Smooth muscle cell of the brain vasculature (primary cell): ENCODE data around the gene VARS1.
"Not testable (repeated sequence)": the region's sequence is repeated elsewhere in the genome, so short reads cannot be mapped to it uniquely, and the experiment has no call there.

Experiments
- DNase-seq: peaks from one replicate; pipeline ENCODE4 v3.0.0-alpha.2; 2012; ENCODE audit warnings: low read depth, low spot score

Gene VARS1

GRCh38 chr6:31795616-31796298, at the start of gene VARS1:
Gene VARS1, minus strand, starts transcription at chr6:31795752. Its CDS starts 535 bp downstream, at chr6:31795217.
- DNase-seq: peak; percentile 63

GRCh38 chr6:31844507-31844906, 49.0 kb upstream of the VARS1 start:
- no peak for DNase-seq

GRCh38 chr6:31842053-31842452, 46.5 kb upstream of the VARS1 start:
- no peak for DNase-seq

GRCh38 chr6:31839779-31840126, 44.2 kb upstream of the VARS1 start:
- DNase-seq: not testable (repeated sequence)

- no peak for DNase-seq
Measured at GRCh38 chr6:31838968-31839367, 43.4 kb upstream of the VARS1 start.

GRCh38 chr6:31838114-31838553, 42.6 kb upstream of the VARS1 start:
- DNase-seq: not testable (repeated sequence)

GRCh38 chr6:31837369-31838113, 42.0 kb upstream of the VARS1 start:
- no peak for DNase-seq

- no peak for DNase-seq
Measured at GRCh38 chr6:31836474-31837368, 41.2 kb upstream of the VARS1 start.

GRCh38 chr6:31836047-31836473, 40.5 kb upstream of the VARS1 start:
- no peak for DNase-seq

- peak; percentile 69 for DNase-seq
Measured at GRCh38 chr6:31834367-31835250, 39.1 kb upstream of the VARS1 start.

GRCh38 chr6:31831350-31832215, 36.0 kb upstream of the VARS1 start:
- DNase-seq: no peak

GRCh38 chr6:31830886-31831335, 35.4 kb upstream of the VARS1 start:
- no peak for DNase-seq

GRCh38 chr6:31829633-31830283, 34.2 kb upstream of the VARS1 start:
- DNase-seq: no peak

- DNase-seq: peak; percentile 99
Measured at GRCh38 chr6:31827286-31828079, 31.9 kb upstream of the VARS1 start, which contains the start of gene HSPA1B. Gene HSPA1B, plus strand, starts transcription at chr6:31827738. Its CDS starts 213 bp downstream, at chr6:31827951.

- no peak for DNase-seq
Measured at GRCh38 chr6:31826793-31827285, 31.3 kb upstream of the VARS1 start.

- DNase-seq: no peak
Measured at GRCh38 chr6:31825553-31825952, 30.0 kb upstream of the VARS1 start.

- DNase-seq: not testable (repeated sequence)
Measured at GRCh38 chr6:31823592-31824196, 28.1 kb upstream of the VARS1 start.
